ENCODE results near the gene RETREG1. TPM values are rescaled to one million over a fixed set of nuclear protein-coding genes. Genes with fewer than 3 reads are reported as not detected.

Gene RETREG1
- total and polyA plus RNA-seq, 2 experiments from 2014 or later = 2.3 to 3.6 TPM

DNA sequence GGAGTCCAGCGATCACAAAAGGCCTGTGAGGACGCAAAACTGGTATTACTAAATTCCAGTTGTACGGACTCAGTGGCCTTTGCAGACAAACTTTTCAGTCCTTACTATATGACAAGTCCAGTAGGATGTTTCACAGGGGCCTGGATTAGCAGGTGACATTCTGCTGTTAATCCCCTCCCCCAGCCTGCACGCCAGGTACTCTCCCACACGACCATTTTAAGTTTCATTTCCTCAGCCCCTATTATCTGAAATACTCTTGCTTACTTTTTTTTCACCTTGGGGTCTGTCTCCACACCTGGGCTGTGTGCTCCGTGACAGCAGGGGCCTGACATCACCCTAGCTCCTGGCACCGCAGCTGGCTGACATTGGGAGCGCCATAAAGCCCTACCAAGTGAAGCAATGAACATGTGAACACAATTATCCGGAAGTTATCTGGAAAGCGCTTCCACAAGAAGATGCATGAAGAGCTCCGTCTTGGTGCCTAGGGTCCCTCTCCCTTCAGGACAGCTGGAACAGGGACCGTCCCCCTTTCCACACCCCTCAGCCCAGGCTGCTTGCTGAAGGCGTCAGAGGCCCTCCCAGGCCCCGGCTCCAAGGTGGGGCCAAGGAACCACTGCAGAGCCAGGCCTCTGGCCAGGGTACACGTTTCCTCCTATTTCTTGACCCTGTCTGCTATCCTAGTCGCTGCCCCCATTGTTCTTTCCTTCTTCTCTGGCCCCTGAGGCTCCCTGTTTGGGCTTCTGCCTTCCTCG lies 111.5 kb downstream of the RETREG1 start:
- no peak overlapping the region for H3K4me3 Mint-ChIP-seq
- Histone ChIP-seq H3K4me2 (no peak overlapping the region), H3K79me2 (replicated peaks; ENCODE audit: insufficient read depth) (no peaks in the 10 kb centered on the region), H2AFZ (no peak overlapping the region), H3F3A (replicated peaks; ENCODE audit: low read depth) (no peaks in the 10 kb centered on the region), H3K4me1 (ENCODE audit: insufficient read depth) (peaks cover 13% of the 10 kb centered on the region; the same call in 1 of the 2 replicates), H3K9me2 (ENCODE audit: insufficient read depth) (no peaks in the 10 kb centered on the region), H3K36me3 (ENCODE audit: insufficient read depth) (no peaks in the 10 kb centered on the region), H3K27ac (ENCODE audit: low read depth) (no peak overlapping the region), H4K20me1 (replicated peaks; ENCODE audit: insufficient read depth) (no peaks in the 10 kb centered on the region), H3K4me3 (no peak overlapping the region), H3K27me3 (ENCODE audit: insufficient read depth) (no peaks in the 10 kb centered on the region)
- TF ChIP-seq, protein P1, sequence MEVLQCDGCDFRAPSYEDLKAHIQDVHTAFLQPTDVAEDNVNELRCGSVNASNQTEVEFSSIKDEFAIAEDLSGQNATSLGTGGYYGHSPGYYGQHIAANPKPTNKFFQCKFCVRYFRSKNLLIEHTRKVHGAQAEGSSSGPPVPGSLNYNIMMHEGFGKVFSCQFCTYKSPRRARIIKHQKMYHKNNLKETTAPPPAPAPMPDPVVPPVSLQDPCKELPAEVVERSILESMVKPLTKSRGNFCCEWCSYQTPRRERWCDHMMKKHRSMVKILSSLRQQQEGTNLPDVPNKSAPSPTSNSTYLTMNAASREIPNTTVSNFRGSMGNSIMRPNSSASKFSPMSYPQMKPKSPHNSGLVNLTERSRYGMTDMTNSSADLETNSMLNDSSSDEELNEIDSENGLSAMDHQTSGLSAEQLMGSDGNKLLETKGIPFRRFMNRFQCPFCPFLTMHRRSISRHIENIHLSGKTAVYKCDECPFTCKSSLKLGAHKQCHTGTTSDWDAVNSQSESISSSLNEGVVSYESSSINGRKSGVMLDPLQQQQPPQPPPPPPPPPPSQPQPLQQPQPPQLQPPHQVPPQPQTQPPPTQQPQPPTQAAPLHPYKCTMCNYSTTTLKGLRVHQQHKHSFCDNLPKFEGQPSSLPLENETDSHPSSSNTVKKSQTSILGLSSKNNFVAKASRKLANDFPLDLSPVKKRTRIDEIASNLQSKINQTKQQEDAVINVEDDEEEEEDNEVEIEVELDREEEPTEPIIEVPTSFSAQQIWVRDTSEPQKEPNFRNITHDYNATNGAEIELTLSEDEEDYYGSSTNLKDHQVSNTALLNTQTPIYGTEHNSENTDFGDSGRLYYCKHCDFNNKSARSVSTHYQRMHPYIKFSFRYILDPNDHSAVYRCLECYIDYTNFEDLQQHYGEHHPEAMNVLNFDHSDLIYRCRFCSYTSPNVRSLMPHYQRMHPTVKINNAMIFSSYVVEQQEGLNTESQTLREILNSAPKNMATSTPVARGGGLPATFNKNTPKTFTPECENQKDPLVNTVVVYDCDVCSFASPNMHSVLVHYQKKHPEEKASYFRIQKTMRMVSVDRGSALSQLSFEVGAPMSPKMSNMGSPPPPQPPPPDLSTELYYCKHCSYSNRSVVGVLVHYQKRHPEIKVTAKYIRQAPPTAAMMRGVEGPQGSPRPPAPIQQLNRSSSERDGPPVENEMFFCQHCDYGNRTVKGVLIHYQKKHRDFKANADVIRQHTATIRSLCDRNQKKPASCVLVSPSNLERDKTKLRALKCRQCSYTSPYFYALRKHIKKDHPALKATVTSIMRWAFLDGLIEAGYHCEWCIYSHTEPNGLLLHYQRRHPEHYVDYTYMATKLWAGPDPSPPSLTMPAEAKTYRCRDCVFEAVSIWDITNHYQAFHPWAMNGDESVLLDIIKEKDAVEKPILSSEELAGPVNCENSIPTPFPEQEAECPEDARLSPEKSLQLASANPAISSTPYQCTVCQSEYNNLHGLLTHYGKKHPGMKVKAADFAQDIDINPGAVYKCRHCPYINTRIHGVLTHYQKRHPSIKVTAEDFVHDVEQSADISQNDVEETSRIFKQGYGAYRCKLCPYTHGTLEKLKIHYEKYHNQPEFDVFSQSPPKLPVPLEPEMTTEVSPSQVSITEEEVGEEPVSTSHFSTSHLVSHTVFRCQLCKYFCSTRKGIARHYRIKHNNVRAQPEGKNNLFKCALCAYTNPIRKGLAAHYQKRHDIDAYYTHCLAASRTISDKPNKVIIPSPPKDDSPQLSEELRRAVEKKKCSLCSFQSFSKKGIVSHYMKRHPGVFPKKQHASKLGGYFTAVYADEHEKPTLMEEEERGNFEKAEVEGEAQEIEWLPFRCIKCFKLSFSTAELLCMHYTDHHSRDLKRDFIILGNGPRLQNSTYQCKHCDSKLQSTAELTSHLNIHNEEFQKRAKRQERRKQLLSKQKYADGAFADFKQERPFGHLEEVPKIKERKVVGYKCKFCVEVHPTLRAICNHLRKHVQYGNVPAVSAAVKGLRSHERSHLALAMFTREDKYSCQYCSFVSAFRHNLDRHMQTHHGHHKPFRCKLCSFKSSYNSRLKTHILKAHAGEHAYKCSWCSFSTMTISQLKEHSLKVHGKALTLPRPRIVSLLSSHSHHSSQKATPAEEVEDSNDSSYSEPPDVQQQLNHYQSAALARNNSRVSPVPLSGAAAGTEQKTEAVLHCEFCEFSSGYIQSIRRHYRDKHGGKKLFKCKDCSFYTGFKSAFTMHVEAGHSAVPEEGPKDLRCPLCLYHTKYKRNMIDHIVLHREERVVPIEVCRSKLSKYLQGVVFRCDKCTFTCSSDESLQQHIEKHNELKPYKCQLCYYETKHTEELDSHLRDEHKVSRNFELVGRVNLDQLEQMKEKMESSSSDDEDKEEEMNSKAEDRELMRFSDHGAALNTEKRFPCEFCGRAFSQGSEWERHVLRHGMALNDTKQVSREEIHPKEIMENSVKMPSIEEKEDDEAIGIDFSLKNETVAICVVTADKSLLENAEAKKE (CRISPR knock-in tag; IDR thresholded peaks at IDR 0.05) = no peak
- no peak for TF ChIP-seq ZNF331 (CRISPR knock-in tag; IDR thresholded peaks at IDR 0.05; ENCODE audit: low read depth)
- TF ChIP-seq NANOG (IDR thresholded peaks at IDR 0.05; ENCODE audit: borderline replicate concordance) = no peak
- TF ChIP-seq EZH2phosphoT487 (IDR thresholded peaks at IDR 0.05; ENCODE audit: unreplicated experiment) = no peak
- TF ChIP-seq CREB1 (CRISPR knock-in tag; IDR thresholded peaks at IDR 0.05; ENCODE audit: low read depth) = no peak
- TF ChIP-seq EZH2 (IDR thresholded peaks at IDR 0.05; ENCODE audit: low read depth, unreplicated experiment) = no peak
- TF ChIP-seq JUNB (IDR thresholded peaks at IDR 0.05; ENCODE audit: unreplicated experiment) = no peak
- no peak for TF ChIP-seq ETS1 (IDR thresholded peaks at IDR 0.05)
- TF ChIP-seq, protein P2, sequence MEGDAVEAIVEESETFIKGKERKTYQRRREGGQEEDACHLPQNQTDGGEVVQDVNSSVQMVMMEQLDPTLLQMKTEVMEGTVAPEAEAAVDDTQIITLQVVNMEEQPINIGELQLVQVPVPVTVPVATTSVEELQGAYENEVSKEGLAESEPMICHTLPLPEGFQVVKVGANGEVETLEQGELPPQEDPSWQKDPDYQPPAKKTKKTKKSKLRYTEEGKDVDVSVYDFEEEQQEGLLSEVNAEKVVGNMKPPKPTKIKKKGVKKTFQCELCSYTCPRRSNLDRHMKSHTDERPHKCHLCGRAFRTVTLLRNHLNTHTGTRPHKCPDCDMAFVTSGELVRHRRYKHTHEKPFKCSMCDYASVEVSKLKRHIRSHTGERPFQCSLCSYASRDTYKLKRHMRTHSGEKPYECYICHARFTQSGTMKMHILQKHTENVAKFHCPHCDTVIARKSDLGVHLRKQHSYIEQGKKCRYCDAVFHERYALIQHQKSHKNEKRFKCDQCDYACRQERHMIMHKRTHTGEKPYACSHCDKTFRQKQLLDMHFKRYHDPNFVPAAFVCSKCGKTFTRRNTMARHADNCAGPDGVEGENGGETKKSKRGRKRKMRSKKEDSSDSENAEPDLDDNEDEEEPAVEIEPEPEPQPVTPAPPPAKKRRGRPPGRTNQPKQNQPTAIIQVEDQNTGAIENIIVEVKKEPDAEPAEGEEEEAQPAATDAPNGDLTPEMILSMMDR (conservative IDR thresholded peaks at IDR 0.05; ENCODE audit: low read depth in 2 of 2) = no peak
- TF ChIP-seq ZNF114 (CRISPR knock-in tag; IDR thresholded peaks at IDR 0.05) = no peak
- TF ChIP-seq POLR2AphosphoS5 (IDR thresholded peaks at IDR 0.05; ENCODE audit: low read depth) = no peak
- no peak for TF ChIP-seq STAT1 (IDR thresholded peaks at IDR 0.05; ENCODE audit: unreplicated experiment)
- no peak for TF ChIP-seq REST (IDR thresholded peaks at IDR 0.05; ENCODE audit: unreplicated experiment)
- peaks cover 12% of the 10 kb centered on the region for H3K4me1 Mint-ChIP-seq
- H3K36me3 Mint-ChIP-seq (ENCODE audit: low read depth) = no peaks in the 10 kb centered on the region
- H3K27me3 Mint-ChIP-seq (ENCODE audit: insufficient read depth, low read depth, poor library complexity) = no peaks in the 10 kb centered on the region
- no peaks in the 10 kb centered on the region for H3K9me3 Mint-ChIP-seq
- H3K27ac Mint-ChIP-seq = no peak overlapping the region; the same call in 1 of the 2 replicates
- no peak for DNase-seq (ENCODE audit: low spot score)
- ATAC-seq = no peak

All from GM23338 (cell line).